ENCODE measurements around the gene ATP5ME. TPM values are rescaled to one million over a fixed set of nuclear protein-coding genes. Genes with fewer than 3 reads are reported as not detected.

Gene ATP5ME
- polyA plus RNA-seq, 1 of the 3 experiments (the other 2 are of a cell fraction), result 1,185 TPM

GRCh38 chr4:681736-682451, 7.8 kb upstream of the ATP5ME start:
- Histone ChIP-seq H3K9me2 (no peaks in the 10 kb centered on the region), H3K9ac (no peak overlapping the region), H4K20me1 (ENCODE audit: insufficient read depth) (no peaks in the 10 kb centered on the region), H3K4me2 (no peak overlapping the region), H3K36me3 (replicated peaks in 1 of 2; ENCODE audit: control insufficient read depth in 1 of 2, insufficient read depth in 2 of 2, low read length in 1 of 2) (no peaks in the 10 kb centered on the region), H3K27me3 (ENCODE audit: insufficient read depth) (no peaks in the 10 kb centered on the region), H3K9me3 (no peaks in the 10 kb centered on the region), H3K27ac (ENCODE audit: low read depth in 2 of 2, low read length in 1 of 2) (no peak overlapping the region), H3K79me2 (ENCODE audit: insufficient read depth) (no peaks in the 10 kb centered on the region), H2AFZ (ENCODE audit: low read depth) (no peak overlapping the region), H3F3A (replicated peaks; ENCODE audit: insufficient read depth) (peaks cover under 1% of the 10 kb centered on the region), H3K4me1 (ENCODE audit: control insufficient read depth in 1 of 2, insufficient read depth in 2 of 2, low read depth in 1 of 2, low read length in 1 of 2) (peaks cover 0 to 42% of the 10 kb centered on the region in 2 experiments; a peak in 1 of 4 replicates), H3K4me3 (ENCODE audit: low read depth in 2 of 2, low read length in 1 of 2) (no peak overlapping the region; a peak in 1 of 4 replicates)
- ChIA-PET POLR2A (no interaction called here), CTCF (interaction anchor here (0.8 kb wide), 1 partner anchor 9 kb away, joined by 3 read pairs; no protein-coding TSS in a partner anchor)
- WGBS (ENCODE audit: low lambda C conversion rate), result 62% methylated on average over 6 of the region's 58 CpGs
- TF ChIP-seq ELF1 (IDR thresholded peaks at IDR 0.05) (no peak), RCOR1 (IDR thresholded peaks at IDR 0.05; ENCODE audit: low read length) (no peak), YY1 (IDR thresholded peaks at IDR 0.05; ENCODE audit: low read depth) (no peak), TCF12 (IDR thresholded peaks at IDR 0.05) (no peak), REST (IDR thresholded peaks at IDR 0.05; ENCODE audit: low read depth, low read length) (no peak), FOSL2 (IDR thresholded peaks at IDR 0.05; ENCODE audit: borderline replicate concordance, low read depth) (no peak), RAD21 (IDR thresholded peaks at IDR 0.05; ENCODE audit: low read length) (no peak), CHD2 (IDR thresholded peaks at IDR 0.05; ENCODE audit: low read length, partially characterized antibody) (no peak), GABPA (IDR thresholded peaks at IDR 0.05; ENCODE audit: low read depth) (no peak)
- TF ChIP-seq, protein P1, sequence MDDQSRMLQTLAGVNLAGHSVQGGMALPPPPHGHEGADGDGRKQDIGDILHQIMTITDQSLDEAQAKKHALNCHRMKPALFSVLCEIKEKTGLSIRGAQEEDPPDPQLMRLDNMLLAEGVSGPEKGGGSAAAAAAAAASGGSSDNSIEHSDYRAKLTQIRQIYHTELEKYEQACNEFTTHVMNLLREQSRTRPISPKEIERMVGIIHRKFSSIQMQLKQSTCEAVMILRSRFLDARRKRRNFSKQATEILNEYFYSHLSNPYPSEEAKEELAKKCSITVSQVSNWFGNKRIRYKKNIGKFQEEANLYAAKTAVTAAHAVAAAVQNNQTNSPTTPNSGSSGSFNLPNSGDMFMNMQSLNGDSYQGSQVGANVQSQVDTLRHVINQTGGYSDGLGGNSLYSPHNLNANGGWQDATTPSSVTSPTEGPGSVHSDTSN (IDR thresholded peaks at IDR 0.05), result no peak
- peak; percentile 88 for DNase-seq

DNA sequence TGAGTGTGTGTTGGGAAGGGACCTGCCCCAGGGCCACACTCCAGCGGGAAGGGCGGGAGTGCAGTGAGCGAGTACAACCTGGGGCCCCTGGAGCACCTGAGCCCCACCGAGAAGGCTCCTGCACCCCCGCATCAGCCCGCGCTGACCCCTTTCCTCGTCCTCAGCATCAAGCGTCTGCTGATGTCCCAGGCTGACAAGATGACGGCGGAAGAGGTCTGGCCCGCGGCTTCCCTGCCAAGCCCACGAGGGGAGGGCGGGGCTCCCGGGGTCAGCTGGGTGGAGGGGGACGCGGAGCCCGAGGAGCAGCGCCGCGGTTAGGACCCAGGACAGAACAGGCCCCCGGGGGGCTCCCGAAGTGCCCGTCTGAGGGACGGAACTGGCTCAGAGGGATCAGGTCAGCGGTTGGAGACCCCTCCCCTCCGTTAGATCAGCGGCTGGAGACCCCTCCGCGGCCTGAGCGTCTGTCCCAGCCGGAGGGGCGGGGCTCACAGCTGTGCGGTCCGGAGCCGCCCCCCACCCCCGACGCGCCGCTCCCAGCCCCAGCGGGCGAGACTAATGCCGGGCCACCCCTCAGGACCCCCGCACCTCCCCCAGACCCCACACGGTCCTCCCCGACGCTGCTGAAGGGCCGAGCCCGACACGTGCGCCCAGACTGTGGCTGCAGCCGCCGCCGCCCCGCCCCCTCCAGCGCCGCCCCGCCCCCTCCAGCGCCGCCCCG, 7.0 kb upstream of the ATP5ME start:
- whole genome bisulfite sequencing (ENCODE audit: low lambda C conversion rate), result 5% methylated on average over 13 of the region's 62 CpGs
- H3K4me3 ChIP-seq (ENCODE audit: low read depth in 2 of 2, low read length in 1 of 2), result peak overlapping the region; percentile 41 to 51; a peak in 3 of 4 replicates
- H3K79me2 ChIP-seq (ENCODE audit: insufficient read depth), result no peaks in the 10 kb centered on the region
- peaks cover 0 to 40% of the 10 kb centered on the region in 2 experiments; a peak in 1 of 4 replicates for H3K4me1 ChIP-seq (ENCODE audit: control insufficient read depth in 1 of 2, insufficient read depth in 2 of 2, low read depth in 1 of 2, low read length in 1 of 2)
- no peaks in the 10 kb centered on the region for H3K27me3 ChIP-seq (ENCODE audit: insufficient read depth)
- DNase-seq, result peak; percentile 94
- H3F3A ChIP-seq (replicated peaks; ENCODE audit: insufficient read depth), result no peaks in the 10 kb centered on the region
- H3K9ac ChIP-seq, result peak overlapping the region; percentile 39; the same call in 1 of the 2 replicates
- CTCF ChIA-PET, result interaction anchor here (0.8 kb wide), 1 partner anchor 10 kb away, joined by 3 read pairs; no protein-coding TSS in a partner anchor
- H3K4me2 ChIP-seq, result peak overlapping the region; percentile 82
- POLR2A ChIA-PET, result interaction anchor here (1.8 kb wide), 1 partner anchor 17 kb away, joined by 5 read pairs; no protein-coding TSS in a partner anchor
- no peaks in the 10 kb centered on the region for H4K20me1 ChIP-seq (ENCODE audit: insufficient read depth)
- no peaks in the 10 kb centered on the region for H3K36me3 ChIP-seq (replicated peaks in 1 of 2; ENCODE audit: control insufficient read depth in 1 of 2, insufficient read depth in 2 of 2, low read length in 1 of 2)
- peak overlapping the region in 1 of 2 experiments; percentile 85; a peak in 2 of 4 replicates for H3K27ac ChIP-seq (ENCODE audit: low read depth in 2 of 2, low read length in 1 of 2)
- H3K9me2 ChIP-seq, result no peaks in the 10 kb centered on the region
- no peaks in the 10 kb centered on the region for H3K9me3 ChIP-seq
- no peak overlapping the region for H2AFZ ChIP-seq (ENCODE audit: low read depth)
- TF ChIP-seq ELF1 (IDR thresholded peaks at IDR 0.05), result no peak
- peak; percentile 79; the same call in 1 of the 2 replicates for TF ChIP-seq MXI1 (IDR thresholded peaks at IDR 0.05; ENCODE audit: low read depth, low read length)
- no peak for TF ChIP-seq NFIC (IDR thresholded peaks at IDR 0.05; ENCODE audit: borderline replicate concordance)
- no peak for TF ChIP-seq SMC3 (IDR thresholded peaks at IDR 0.05; ENCODE audit: low read depth, low read length)
- TF ChIP-seq RAD21 (IDR thresholded peaks at IDR 0.05; ENCODE audit: low read length), result no peak
- no peak for TF ChIP-seq CHD2 (IDR thresholded peaks at IDR 0.05; ENCODE audit: low read length, partially characterized antibody)
- TF ChIP-seq, protein P1 (IDR thresholded peaks at IDR 0.05), result 0 out of 2 replicates have a peak, but pooled peaks have one; percentile 1
- no peak for TF ChIP-seq RCOR1 (IDR thresholded peaks at IDR 0.05; ENCODE audit: low read length)
- TF ChIP-seq REST (IDR thresholded peaks at IDR 0.05; ENCODE audit: low read depth, low read length), result no peak

Measured in SK-N-SH (cell line).